GM19043 (cell line): ENCODE data around the gene SBK1.
A peak's percentile ranks its signal among the peaks of the same experiment; 100 is the strongest.
"Not testable (repeated sequence)": the region's sequence is repeated elsewhere in the genome, so short reads cannot be mapped to it uniquely, and the experiment has no call there.

Experiments
- ATAC-seq: cut with Tn5 transposase; IDR thresholded peaks from one replicate; pipeline ENCODE4 v1.9.1; 2021; ENCODE audit warnings: low read depth; ENCODE audit not compliant: unreplicated experiment

The SBK1 gene

GRCh38 chr16:28291651-28292626, at the start of gene SBK1:
TSS of gene SBK1 (plus strand) at chr16:28292525. CDS start at chr16:28317392, 24,867 bp downstream.
- peak; percentile 81 for ATAC-seq

- ATAC-seq = not testable (repeated sequence)
Measured at GRCh38 chr16:28249483-28249882, 42.8 kb upstream of the SBK1 start.

- no peak for ATAC-seq
Measured at GRCh38 chr16:28250999-28251398, 41.3 kb upstream of the SBK1 start.

GRCh38 chr16:28254158-28254557, 38.2 kb upstream of the SBK1 start:
- ATAC-seq = no peak

GRCh38 chr16:28255838-28256237, 36.5 kb upstream of the SBK1 start:
- no peak for ATAC-seq

- ATAC-seq = no peak
Measured at GRCh38 chr16:28257256-28257655, 35.1 kb upstream of the SBK1 start.

GRCh38 chr16:28258567-28258966, 33.8 kb upstream of the SBK1 start:
- no peak for ATAC-seq

GRCh38 chr16:28259091-28259780, 33.1 kb upstream of the SBK1 start:
- no peak for ATAC-seq

GRCh38 chr16:28259781-28260150, 32.6 kb upstream of the SBK1 start:
- no peak for ATAC-seq

- no peak for ATAC-seq
Measured at GRCh38 chr16:28260193-28260592, 32.1 kb upstream of the SBK1 start.

GRCh38 chr16:28261942-28262341, 30.4 kb upstream of the SBK1 start:
- ATAC-seq = no peak

GRCh38 chr16:28263305-28263704, 29.0 kb upstream of the SBK1 start:
- ATAC-seq = no peak

GRCh38 chr16:28264656-28265055, 27.7 kb upstream of the SBK1 start:
- no peak for ATAC-seq

GRCh38 chr16:28265822-28266221, 26.5 kb upstream of the SBK1 start:
- no peak for ATAC-seq

GRCh38 chr16:28267356-28267755, 25.0 kb upstream of the SBK1 start:
- no peak for ATAC-seq

- ATAC-seq = no peak
Measured at GRCh38 chr16:28273511-28273910, 18.8 kb upstream of the SBK1 start.

- no peak for ATAC-seq
Measured at GRCh38 chr16:28274676-28275075, 17.6 kb upstream of the SBK1 start.

GRCh38 chr16:28276301-28276700, 16.0 kb upstream of the SBK1 start:
- ATAC-seq = no peak

GRCh38 chr16:28277537-28278388, 14.6 kb upstream of the SBK1 start:
- no peak for ATAC-seq

GRCh38 chr16:28279006-28279405, 13.3 kb upstream of the SBK1 start:
- no peak for ATAC-seq
